Stimulated activated naive CD8-positive, alpha-beta T cell treated with anti-CD3 and anti-CD28 coated beads, Interleukin-15, amount 100 ng/mL, for 72 hours (primary cell): Measurements from ENCODE around the gene CLDN7.

Experiments used
- ATAC-seq: fragments of 150-1000 bp; cut with Tn5 transposase; 2 replicates; pipeline ENCODE4 v1.10.0; 2021; ENCODE audit warnings: mild to moderate bottlenecking, moderate library complexity
- DNase-seq, 2 donors: peaks; one replicate each; pipeline ENCODE4 v3.0.0; 2021 to 2022
- H3K27ac Mint-ChIP-seq, 2 donors: one replicate each; pipeline ENCODE4 v1.8.0; 2022; ENCODE audit warnings: mild to moderate bottlenecking in 2 of 2, mixed read lengths in 2 of 2, moderate library complexity in 2 of 2
- H3K27me3 Mint-ChIP-seq: one replicate; pipeline ENCODE4 v1.8.0; 2022; ENCODE audit warnings: mixed read lengths
- H3K4me1 Mint-ChIP-seq: one replicate; pipeline ENCODE4 v1.8.0; 2022; ENCODE audit warnings: mild to moderate bottlenecking, mixed read lengths
- H3K4me3 Mint-ChIP-seq, 2 donors: one replicate each; pipeline ENCODE4 v1.8.0; 2022; ENCODE audit warnings: mild to moderate bottlenecking in 2 of 2, mixed read lengths in 2 of 2, moderate library complexity in 1 of 2
- H3K9me3 Mint-ChIP-seq, 2 donors: one replicate each; pipeline ENCODE4 v1.8.0; 2022; ENCODE audit warnings: mixed read lengths in 2 of 2

CLDN7 gene

GRCh38 chr17:7292729-7293128 is 30.5 kb upstream of the CLDN7 start:
- ATAC-seq, result no peak
- Mint-ChIP-seq H3K27me3 (peaks cover 53% of the 10 kb centered on the region), H3K27ac (no peak overlapping the region), H3K4me1 (peaks cover 32% of the 10 kb centered on the region), H3K9me3 (no peaks in the 10 kb centered on the region), H3K4me3 (no peak overlapping the region)
- DNase-seq, result no peak

- DNase-seq (no peak), ATAC-seq (no peak)
- Mint-ChIP-seq H3K27me3 (peaks cover 58% of the 10 kb centered on the region), H3K4me1 (peaks cover 32% of the 10 kb centered on the region), H3K4me3 (no peak overlapping the region), H3K9me3 (no peaks in the 10 kb centered on the region), H3K27ac (no peak overlapping the region)
Observed at GRCh38 chr17:7292194-7292593, 29.9 kb upstream of the CLDN7 start.

GRCh38 chr17:7290685-7291084 is 28.4 kb upstream of the CLDN7 start:
- ATAC-seq (no peak), DNase-seq (no peak)
- peaks cover 46% of the 10 kb centered on the region for H3K27me3 Mint-ChIP-seq
- no peak overlapping the region for H3K4me3 Mint-ChIP-seq
- no peaks in the 10 kb centered on the region for H3K9me3 Mint-ChIP-seq
- H3K27ac Mint-ChIP-seq, result no peak overlapping the region
- H3K4me1 Mint-ChIP-seq, result peaks cover 19% of the 10 kb centered on the region

GRCh38 chr17:7290166-7290565 is 27.9 kb upstream of the CLDN7 start:
- peaks cover 14% of the 10 kb centered on the region for H3K4me1 Mint-ChIP-seq
- H3K27me3 Mint-ChIP-seq, result peaks cover 40% of the 10 kb centered on the region
- H3K27ac Mint-ChIP-seq, result no peak overlapping the region
- ATAC-seq (no peak), DNase-seq (no peak)
- H3K9me3 Mint-ChIP-seq, result no peaks in the 10 kb centered on the region
- no peak overlapping the region for H3K4me3 Mint-ChIP-seq

- no peak for DNase-seq
- Mint-ChIP-seq H3K9me3 (no peaks in the 10 kb centered on the region), H3K4me3 (no peak overlapping the region), H3K4me1 (peaks cover 9% of the 10 kb centered on the region), H3K27me3 (peaks cover 38% of the 10 kb centered on the region), H3K27ac (no peak overlapping the region)
- no peak for ATAC-seq
Observed at GRCh38 chr17:7289256-7290032, 27.2 kb upstream of the CLDN7 start.

- H3K27ac Mint-ChIP-seq, result peak overlapping the region in 1 of 2 donors; percentile 22
- peaks cover 31% of the 10 kb centered on the region for H3K4me1 Mint-ChIP-seq
- H3K4me3 Mint-ChIP-seq, result no peak overlapping the region
- DNase-seq, result no peak
- no peaks in the 10 kb centered on the region for H3K9me3 Mint-ChIP-seq
- peaks cover 45% of the 10 kb centered on the region for H3K27me3 Mint-ChIP-seq
- ATAC-seq, result no peak
Observed at GRCh38 chr17:7285679-7286078, 23.4 kb upstream of the CLDN7 start.

GRCh38 chr17:7284911-7285310 is 22.6 kb upstream of the CLDN7 start:
- Mint-ChIP-seq H3K27ac (no peak overlapping the region), H3K4me1 (peaks cover 39% of the 10 kb centered on the region), H3K9me3 (no peaks in the 10 kb centered on the region)

GRCh38 chr17:7283471-7284216 is 21.4 kb upstream of the CLDN7 start:
- Mint-ChIP-seq H3K27ac (peak overlapping the region in 1 of 2 donors; percentile 27), H3K4me3 (no peak overlapping the region), H3K27me3 (peaks cover 56% of the 10 kb centered on the region), H3K4me1 (peaks cover 39% of the 10 kb centered on the region), H3K9me3 (no peaks in the 10 kb centered on the region)
- ATAC-seq (no peak), DNase-seq (no peak)

More at GRCh38 chr17:7284911-7285310, 22.6 kb upstream of the CLDN7 start:
- DNase-seq (no peak), ATAC-seq (no peak)
- peaks cover 51% of the 10 kb centered on the region for H3K27me3 Mint-ChIP-seq
- H3K4me3 Mint-ChIP-seq, result no peak overlapping the region

- Mint-ChIP-seq H3K9me3 (no peaks in the 10 kb centered on the region), H3K4me1 (peaks cover 39% of the 10 kb centered on the region), H3K4me3 (peak overlapping the region in 1 of 2 donors; percentile 95), H3K27me3 (peaks cover 52% of the 10 kb centered on the region), H3K27ac (no peak overlapping the region)
- no peak for DNase-seq
- ATAC-seq, result no peak
Observed at GRCh38 chr17:7282752-7283321, 20.6 kb upstream of the CLDN7 start.

GRCh38 chr17:7281953-7282751 is 19.9 kb upstream of the CLDN7 start:
- peaks cover 45% of the 10 kb centered on the region for H3K27me3 Mint-ChIP-seq
- ATAC-seq (no peak), DNase-seq (no peak)
- no peak overlapping the region for H3K27ac Mint-ChIP-seq
- peak overlapping the region; percentile 87 to 95 for H3K4me3 Mint-ChIP-seq
- H3K9me3 Mint-ChIP-seq, result no peaks in the 10 kb centered on the region
- H3K4me1 Mint-ChIP-seq, result peaks cover 39% of the 10 kb centered on the region

GRCh38 chr17:7281074-7281952 is 19.0 kb upstream of the CLDN7 start, which contains the start of gene SLC2A4:
TSS of gene SLC2A4 (plus strand) at chr17:7281718. CDS start at chr17:7281935, 217 bp downstream.
- H3K9me3 Mint-ChIP-seq, result no peaks in the 10 kb centered on the region
- peak; percentile 80 to 88 for DNase-seq

GRCh38 chr17:7280519-7281073 is 18.3 kb upstream of the CLDN7 start:
- H3K27ac Mint-ChIP-seq, result peak overlapping the region; percentile 20 to 72
- H3K4me3 Mint-ChIP-seq, result peak overlapping the region; percentile 87 to 95

More at GRCh38 chr17:7281074-7281952, 19.0 kb upstream of the CLDN7 start, which contains the start of gene SLC2A4:
- Mint-ChIP-seq H3K4me3 (peak within 1 kb of the TSS; percentile 87 to 95), H3K27ac (peak within 1 kb of the TSS; percentile 31 to 72), H3K4me1 (peaks cover 39% of the 10 kb centered on the region), H3K27me3 (peaks cover 45% of the 10 kb centered on the region)
- peak; percentile 80 for ATAC-seq

GRCh38 chr17:7279448-7279847 is 17.2 kb upstream of the CLDN7 start:
- no peak for ATAC-seq
- no peak overlapping the region for H3K4me3 Mint-ChIP-seq
- peaks cover 39% of the 10 kb centered on the region for H3K4me1 Mint-ChIP-seq
- peaks cover 43% of the 10 kb centered on the region for H3K27me3 Mint-ChIP-seq
- H3K9me3 Mint-ChIP-seq, result no peaks in the 10 kb centered on the region
- DNase-seq, result no peak
- H3K27ac Mint-ChIP-seq, result no peak overlapping the region

More at GRCh38 chr17:7280519-7281073, 18.3 kb upstream of the CLDN7 start:
- H3K4me1 Mint-ChIP-seq, result peaks cover 39% of the 10 kb centered on the region
- ATAC-seq (peak; percentile 87), DNase-seq (peak; percentile 68 to 89)
- no peaks in the 10 kb centered on the region for H3K9me3 Mint-ChIP-seq
- peaks cover 45% of the 10 kb centered on the region for H3K27me3 Mint-ChIP-seq

- no peak for DNase-seq
- H3K27ac Mint-ChIP-seq, result no peak overlapping the region
- peaks cover 26% of the 10 kb centered on the region for H3K27me3 Mint-ChIP-seq
- no peak for ATAC-seq
- H3K4me1 Mint-ChIP-seq, result peaks cover 25% of the 10 kb centered on the region
- H3K4me3 Mint-ChIP-seq, result no peak overlapping the region
- no peaks in the 10 kb centered on the region for H3K9me3 Mint-ChIP-seq
Observed at GRCh38 chr17:7266784-7267183, 4.5 kb upstream of the CLDN7 start.
